HL-60 (cell line): Measurements from ENCODE around the gene PRAMEF12.
"Not testable (repeated sequence)": the region's sequence is repeated elsewhere in the genome, so short reads cannot be mapped to it uniquely, and the experiment has no call there.

Experiments used
- DNase-seq, 2 experiments: peaks; one replicate each; pipeline ENCODE4 v3.0.0-alpha.2; 2010 to 2020; ENCODE audit warnings: low read depth in 1 of 2, low spot score in 1 of 2
- H3K27ac ChIP-seq: fragments of 250-450 bp; sonication (Bioruptor Pico); replicated peaks from 2 replicates; pipeline ENCODE4 v1.5.1; 2020; ENCODE audit warnings: mild to moderate bottlenecking, moderate library complexity
- H3K27me3 ChIP-seq: fragments of 250-450 bp; sonication (Bioruptor Pico); 2 replicates; pipeline ENCODE4 v1.5.1; 2021; ENCODE audit warnings: mild to moderate bottlenecking, moderate library complexity; ENCODE audit not compliant: insufficient read depth, poor library complexity, severe bottlenecking
- H3K4me3 ChIP-seq: replicated peaks from 2 replicates; pipeline ENCODE4 v1.5.1; 2011; ENCODE audit warnings: mild to moderate bottlenecking, control low read depth, low read length; ENCODE audit not compliant: insufficient read depth
- CTCF ChIP-seq: IDR thresholded peaks from one replicate; pipeline ENCODE4 v1.5.1; 2011; ENCODE audit warnings: low read length, control low read depth, inconsistent platforms; ENCODE audit not compliant: insufficient read depth
- GABPA ChIP-seq: IDR thresholded peaks from 2 replicates; pipeline ENCODE4 v1.6.1; 2012; ENCODE audit warnings: low read depth
- POLR2AphosphoS5 ChIP-seq: IDR thresholded peaks from 2 replicates; pipeline ENCODE4 v1.6.1; 2012; ENCODE audit warnings: low read depth
- SPI1 ChIP-seq: IDR thresholded peaks from 2 replicates; pipeline ENCODE4 v1.6.1; 2012; ENCODE audit warnings: low read depth, mild to moderate bottlenecking, borderline replicate concordance
- TF ChIP-seq, protein P1 (sequence below): IDR thresholded peaks from 2 replicates; pipeline ENCODE4 v1.6.1; 2012; ENCODE audit warnings: low read depth; ENCODE audit not compliant: insufficient replicate concordance

PRAMEF12 gene

DNA sequence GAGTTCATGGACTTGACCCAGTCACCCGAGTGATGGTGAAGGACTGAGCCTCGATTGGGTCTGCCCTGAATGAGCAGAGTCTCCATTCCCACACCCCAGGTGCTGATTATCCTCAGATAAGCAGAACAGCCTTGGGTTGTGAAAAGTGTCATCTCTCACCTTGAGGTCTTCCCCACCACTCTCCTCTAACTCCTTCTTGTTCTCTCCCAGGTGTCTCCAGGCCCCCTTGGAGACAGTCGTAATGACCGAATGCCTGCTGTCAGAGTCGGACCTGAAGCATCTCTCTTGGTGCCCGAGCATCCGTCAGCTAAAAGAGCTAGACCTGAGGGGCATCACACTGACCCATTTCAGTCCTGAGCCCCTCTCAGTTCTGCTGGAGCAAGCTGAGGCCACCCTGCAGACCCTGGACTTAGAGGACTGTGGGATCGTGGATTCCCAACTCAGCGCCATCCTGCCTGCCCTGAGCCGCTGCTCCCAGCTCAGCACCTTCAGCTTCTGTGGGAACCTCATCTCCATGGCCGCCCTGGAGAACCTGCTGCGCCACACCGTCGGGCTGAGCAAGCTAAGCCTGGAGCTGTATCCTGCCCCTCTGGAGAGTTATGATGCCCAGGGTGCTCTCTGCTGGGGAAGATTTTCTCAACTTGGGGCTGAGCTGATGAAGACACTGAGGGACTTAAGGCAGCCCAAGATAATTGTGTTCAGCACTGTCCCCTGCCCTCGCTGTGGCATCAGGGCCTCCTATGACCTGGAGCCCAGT, 3.4 kb downstream of the PRAMEF12 start:
- TF ChIP-seq SPI1 = no peak
- TF ChIP-seq, protein P1, sequence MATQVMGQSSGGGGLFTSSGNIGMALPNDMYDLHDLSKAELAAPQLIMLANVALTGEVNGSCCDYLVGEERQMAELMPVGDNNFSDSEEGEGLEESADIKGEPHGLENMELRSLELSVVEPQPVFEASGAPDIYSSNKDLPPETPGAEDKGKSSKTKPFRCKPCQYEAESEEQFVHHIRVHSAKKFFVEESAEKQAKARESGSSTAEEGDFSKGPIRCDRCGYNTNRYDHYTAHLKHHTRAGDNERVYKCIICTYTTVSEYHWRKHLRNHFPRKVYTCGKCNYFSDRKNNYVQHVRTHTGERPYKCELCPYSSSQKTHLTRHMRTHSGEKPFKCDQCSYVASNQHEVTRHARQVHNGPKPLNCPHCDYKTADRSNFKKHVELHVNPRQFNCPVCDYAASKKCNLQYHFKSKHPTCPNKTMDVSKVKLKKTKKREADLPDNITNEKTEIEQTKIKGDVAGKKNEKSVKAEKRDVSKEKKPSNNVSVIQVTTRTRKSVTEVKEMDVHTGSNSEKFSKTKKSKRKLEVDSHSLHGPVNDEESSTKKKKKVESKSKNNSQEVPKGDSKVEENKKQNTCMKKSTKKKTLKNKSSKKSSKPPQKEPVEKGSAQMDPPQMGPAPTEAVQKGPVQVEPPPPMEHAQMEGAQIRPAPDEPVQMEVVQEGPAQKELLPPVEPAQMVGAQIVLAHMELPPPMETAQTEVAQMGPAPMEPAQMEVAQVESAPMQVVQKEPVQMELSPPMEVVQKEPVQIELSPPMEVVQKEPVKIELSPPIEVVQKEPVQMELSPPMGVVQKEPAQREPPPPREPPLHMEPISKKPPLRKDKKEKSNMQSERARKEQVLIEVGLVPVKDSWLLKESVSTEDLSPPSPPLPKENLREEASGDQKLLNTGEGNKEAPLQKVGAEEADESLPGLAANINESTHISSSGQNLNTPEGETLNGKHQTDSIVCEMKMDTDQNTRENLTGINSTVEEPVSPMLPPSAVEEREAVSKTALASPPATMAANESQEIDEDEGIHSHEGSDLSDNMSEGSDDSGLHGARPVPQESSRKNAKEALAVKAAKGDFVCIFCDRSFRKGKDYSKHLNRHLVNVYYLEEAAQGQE = no peak
- TF ChIP-seq GABPA = no peak
- TF ChIP-seq CTCF = no peak
- TF ChIP-seq POLR2AphosphoS5 = no peak
- no peak overlapping the region for H3K4me3 ChIP-seq
- no peaks in the 10 kb centered on the region for H3K27me3 ChIP-seq

DNA sequence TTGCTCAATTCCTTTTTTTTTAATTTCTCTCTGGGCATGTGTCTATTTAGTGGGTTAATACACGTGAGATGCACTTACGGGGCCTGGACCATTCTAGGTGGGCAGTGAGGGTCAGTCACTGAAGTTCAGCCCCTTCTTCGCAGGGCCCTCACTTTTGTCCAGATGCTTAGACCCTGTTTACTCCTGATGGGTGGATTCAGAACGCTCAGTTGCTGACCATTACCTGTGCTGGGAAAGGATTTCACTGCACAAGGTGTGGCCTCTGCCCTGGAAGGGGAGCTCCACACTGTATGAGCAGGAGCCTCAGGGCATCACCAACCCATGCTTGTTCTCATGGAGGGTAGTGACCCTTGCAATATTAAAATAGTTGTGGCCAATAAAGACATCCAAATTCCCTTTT, 4.5 kb downstream of the PRAMEF12 start:
- no peaks in the 10 kb centered on the region for H3K27me3 ChIP-seq

More for the DNA sequence above, 3.4 kb downstream of the PRAMEF12 start:
- no peak for DNase-seq
- no peak overlapping the region for H3K27ac ChIP-seq

GRCh38 chr1:12778907-12779306, 5.4 kb downstream of the PRAMEF12 start:
- Histone ChIP-seq H3K27me3 (no peaks in the 10 kb centered on the region), H3K27ac (no peak overlapping the region), H3K4me3 (no peak overlapping the region)
- TF ChIP-seq CTCF = no peak
- TF ChIP-seq, protein P1 = no peak
- TF ChIP-seq GABPA = no peak
- no peak for TF ChIP-seq POLR2AphosphoS5
- TF ChIP-seq SPI1 = no peak
- no peak for DNase-seq

More for the DNA sequence above, 4.5 kb downstream of the PRAMEF12 start:
- no peak for DNase-seq
- no peak for TF ChIP-seq GABPA
- TF ChIP-seq, protein P1 = no peak
- no peak for TF ChIP-seq SPI1
- TF ChIP-seq CTCF = no peak
- no peak for TF ChIP-seq POLR2AphosphoS5
- Histone ChIP-seq H3K27ac (no peak overlapping the region), H3K4me3 (no peak overlapping the region)

GRCh38 chr1:12781488-12781887, 8.0 kb downstream of the PRAMEF12 start:
- not testable (repeated sequence) for DNase-seq, H3K27ac ChIP-seq, H3K4me3 ChIP-seq, H3K27me3 ChIP-seq

DNA sequence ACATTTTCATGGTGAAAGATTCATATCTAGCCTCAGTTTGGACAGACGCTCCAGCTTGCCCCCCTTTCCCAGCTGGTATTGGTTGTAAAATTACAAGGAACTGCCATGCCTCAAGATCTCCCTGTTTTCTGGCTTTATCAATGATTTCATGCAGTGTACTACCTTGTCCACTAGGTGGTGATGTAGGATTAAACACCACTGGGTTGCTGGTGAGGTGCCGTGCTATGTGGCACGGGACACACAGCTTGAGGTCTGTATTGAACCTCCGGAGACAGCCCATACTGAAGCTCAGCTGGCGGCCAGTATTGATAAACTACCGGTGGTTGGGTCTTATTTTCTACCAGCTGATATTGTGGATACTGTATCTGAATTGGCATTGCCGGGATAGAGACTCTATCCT, 10.2 kb downstream of the PRAMEF12 start:
- not testable (repeated sequence) for H3K27me3 ChIP-seq, H3K4me3 ChIP-seq, H3K27ac ChIP-seq
- DNase-seq = peak in 1 of 2 experiments; percentile 39

GRCh38 chr1:12784729-12785128, 11.2 kb downstream of the PRAMEF12 start:
- not testable (repeated sequence) for H3K4me3 ChIP-seq, DNase-seq, H3K27me3 ChIP-seq, H3K27ac ChIP-seq
